Retinal pigment epithelial cell (primary cell): ENCODE results near the gene PHF21B.

Experiments
- DNase-seq: peaks from one replicate; pipeline ENCODE4 v3.0.0-alpha.2; 2010; ENCODE audit warnings: low read depth
- H3K4me3 ChIP-seq: 2 replicates; pipeline ENCODE4 v1.5.1; 2011; ENCODE audit warnings: mild to moderate bottlenecking, low read length, control low read depth, moderate library complexity
- CTCF ChIP-seq: conservative IDR thresholded peaks from 2 replicates; pipeline ENCODE4 v1.5.1; 2011; ENCODE audit warnings: low read depth, low read length, control low read depth, inconsistent platforms

PHF21B gene

DNA sequence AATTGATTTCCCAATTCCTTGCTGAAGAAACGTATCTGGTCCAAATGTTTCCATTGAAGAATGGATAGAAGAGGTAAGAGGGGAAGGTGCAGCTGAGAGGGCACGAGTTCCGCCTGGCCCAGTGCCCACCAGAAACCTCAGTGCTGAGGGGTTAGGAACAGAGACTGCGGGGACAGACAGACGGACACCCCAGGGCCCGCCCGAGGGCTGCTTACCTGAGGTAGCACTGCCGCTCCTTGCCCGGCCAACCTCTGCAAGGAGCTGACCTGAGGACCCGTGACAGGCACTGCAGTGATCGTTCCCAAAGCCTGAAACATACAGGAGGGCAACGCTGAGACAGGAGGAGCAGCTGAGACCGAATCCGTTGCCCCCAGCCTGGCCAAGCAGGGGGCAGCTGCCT is 89.6 kb downstream of the PHF21B start:
- H3K4me3 ChIP-seq = no peak overlapping the region
- DNase-seq = no peak
- no peak for TF ChIP-seq CTCF

- no peak overlapping the region for H3K4me3 ChIP-seq
- no peak for DNase-seq
- no peak for TF ChIP-seq CTCF
Observed at GRCh38 chr22:44919691-44920090, 90.1 kb downstream of the PHF21B start.

DNA sequence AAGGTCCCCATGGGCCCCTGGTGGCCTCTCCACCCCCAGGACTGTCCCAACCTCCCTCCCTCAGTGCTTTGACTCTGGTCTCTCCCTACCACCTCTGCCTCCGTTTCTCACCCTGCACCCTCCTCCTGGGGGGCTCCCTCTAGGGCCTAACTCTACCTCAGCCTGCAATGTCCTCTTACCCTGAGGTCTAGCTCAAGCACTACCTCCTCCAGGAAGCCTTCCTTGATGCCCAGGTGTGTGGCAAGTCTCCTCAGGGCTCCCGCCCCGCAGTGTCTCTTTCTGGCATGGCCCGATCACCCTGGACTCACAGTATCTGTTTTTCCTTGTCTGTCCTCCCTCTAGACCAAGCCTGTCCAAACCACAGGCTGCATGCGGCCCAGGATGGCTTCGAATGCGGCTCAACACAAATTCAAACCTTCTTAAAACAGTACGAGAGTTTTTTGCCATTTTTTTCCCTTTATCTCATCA is 90.8 kb downstream of the PHF21B start:
- no peak for TF ChIP-seq CTCF
- no peak for DNase-seq
- no peak overlapping the region for H3K4me3 ChIP-seq

DNA sequence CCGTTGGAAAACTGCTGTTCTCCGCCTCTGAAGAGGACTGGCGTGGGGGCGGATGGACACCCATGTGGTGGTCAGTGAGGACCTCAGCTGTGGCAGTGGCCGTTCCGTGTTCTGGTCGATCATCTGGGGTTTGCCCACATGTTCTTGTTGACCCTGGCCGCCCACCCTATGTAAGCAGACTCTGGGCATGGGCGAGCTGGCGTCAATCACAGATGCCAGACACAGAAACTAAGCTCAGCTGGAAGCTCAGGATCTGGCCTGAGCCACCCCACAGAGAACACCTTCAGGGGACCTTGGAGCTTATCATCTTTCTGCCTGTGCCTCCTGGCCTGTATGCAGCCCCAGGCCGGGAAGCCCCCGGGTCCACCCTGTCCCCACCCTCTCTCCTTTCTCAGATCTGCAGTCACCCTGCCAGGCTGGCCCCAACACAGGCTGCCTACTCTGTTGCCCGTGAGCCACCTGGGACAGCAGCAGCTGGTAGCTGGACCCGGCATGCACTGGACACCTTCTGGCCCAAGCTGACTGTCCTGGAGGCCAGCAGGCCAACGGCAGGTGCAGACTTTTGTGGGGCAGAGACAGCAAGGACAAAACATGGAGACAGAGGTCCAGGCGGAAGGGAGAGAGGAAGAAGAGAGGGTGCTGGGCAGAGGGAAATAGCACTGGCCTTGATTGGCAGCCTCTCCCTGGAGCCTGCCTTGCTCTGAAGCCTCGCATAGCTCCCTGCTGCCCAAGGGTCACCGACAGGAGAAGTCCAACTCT is 91.5 kb downstream of the PHF21B start:
- TF ChIP-seq CTCF = no peak
- no peak for DNase-seq
- H3K4me3 ChIP-seq = no peak overlapping the region

- DNase-seq = no peak
- H3K4me3 ChIP-seq = no peak overlapping the region
- no peak for TF ChIP-seq CTCF
Observed at GRCh38 chr22:44917372-44918165, 92.2 kb downstream of the PHF21B start.

- no peak for TF ChIP-seq CTCF
- no peak overlapping the region for H3K4me3 ChIP-seq
- no peak for DNase-seq
Observed at GRCh38 chr22:44916281-44917231, 93.2 kb downstream of the PHF21B start.
